ENCODE results near the gene MITF. TPM values are rescaled to one million over a fixed set of nuclear protein-coding genes. Genes with fewer than 3 reads are reported as not detected.

MITF gene
- total and polyA plus RNA-seq, 7 donors: 11.8 to 98.1 (median 49.9) TPM

DNA sequence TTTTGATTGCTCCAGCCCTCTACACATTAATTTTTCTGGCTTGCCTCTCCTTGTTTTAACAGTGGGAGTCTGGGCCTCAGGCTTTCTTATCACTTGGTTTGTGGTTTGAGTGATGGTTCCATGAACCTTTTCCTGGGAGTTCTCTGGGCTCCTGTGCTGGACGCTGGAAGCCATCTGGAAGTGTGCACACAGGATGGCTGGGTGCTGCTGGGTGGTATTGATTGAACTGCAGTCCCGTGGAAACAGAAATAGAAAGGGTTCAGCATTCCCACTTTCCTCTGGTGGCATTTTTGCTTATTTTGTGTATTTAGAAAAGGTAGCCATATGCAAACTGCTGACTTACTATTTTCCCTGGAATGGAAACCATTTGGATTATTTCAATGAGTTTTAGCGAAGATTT, 25.6 kb downstream of the MITF start:
- peak overlapping the region; percentile 12 for H3K4me3 ChIP-seq
- no peak for TF ChIP-seq CTCF (IDR thresholded peaks at IDR 0.05)
- H3K36me3 ChIP-seq (ENCODE audit: insufficient read depth in 1 of 2, low read depth in 1 of 2): no peaks in the 10 kb centered on the region
- ATAC-seq: no peak
- peak overlapping the region; percentile 61 for H3K27ac ChIP-seq
- DNase-seq: no peak
- peaks cover 58% of the 10 kb centered on the region for H3K4me1 ChIP-seq
- intact Hi-C loops (cut with DNase I): no loop called here
- no peaks in the 10 kb centered on the region for H3K9me3 ChIP-seq
- WGBS, 3 donors: 55 to 65% (median 57%) methylated on average over 3 of the region's 3 CpGs
- H3K27me3 ChIP-seq (ENCODE audit: insufficient read depth in 3 of 3, low read length in 2 of 3): no peaks in the 10 kb centered on the region

GRCh38 chr3:69766638-69767037, 27.4 kb downstream of the MITF start:
- no peak for DNase-seq
- no peak for TF ChIP-seq CTCF (IDR thresholded peaks at IDR 0.05)
- intact Hi-C loops (cut with DNase I): no loop called here
- H3K27ac ChIP-seq: no peak overlapping the region
- no peaks in the 10 kb centered on the region for H3K36me3 ChIP-seq (ENCODE audit: insufficient read depth in 1 of 2, low read depth in 1 of 2)
- 69 to 94% (median 91%) methylated on average over 3 of the region's 3 CpGs for WGBS, 3 donors
- peak in 1 of 4 donors; percentile 15 for ATAC-seq
- H3K4me3 ChIP-seq: no peak overlapping the region
- H3K27me3 ChIP-seq (ENCODE audit: insufficient read depth in 3 of 3, low read length in 2 of 3): no peaks in the 10 kb centered on the region
- no peaks in the 10 kb centered on the region for H3K9me3 ChIP-seq
- peaks cover 66% of the 10 kb centered on the region for H3K4me1 ChIP-seq

DNA sequence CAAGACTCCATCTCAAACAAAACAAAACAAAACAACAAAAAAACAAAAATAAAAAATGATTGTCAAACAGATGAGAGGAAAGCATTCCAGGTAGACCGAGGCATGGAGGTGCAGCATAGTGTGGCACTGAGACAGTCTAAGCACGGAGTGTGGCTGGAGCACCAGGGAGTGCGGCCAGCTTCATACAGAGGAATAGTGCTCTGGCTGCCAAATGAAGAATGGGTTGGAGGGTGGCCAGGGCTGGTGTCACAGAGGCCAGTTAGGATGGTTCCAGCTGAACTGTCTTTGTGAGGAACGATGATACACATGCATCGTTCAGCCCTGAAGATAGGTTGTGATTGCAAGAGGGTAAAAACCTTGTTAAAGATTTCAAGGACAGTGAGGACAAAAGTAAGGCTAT, 28.3 kb downstream of the MITF start:
- Histone ChIP-seq H3K27me3 (ENCODE audit: insufficient read depth in 3 of 3, low read length in 2 of 3) (no peaks in the 10 kb centered on the region), H3K36me3 (ENCODE audit: insufficient read depth in 1 of 2, low read depth in 1 of 2) (no peaks in the 10 kb centered on the region), H3K4me3 (no peak overlapping the region), H3K9me3 (no peaks in the 10 kb centered on the region), H3K4me1 (peaks cover 67% of the 10 kb centered on the region), H3K27ac (no peak overlapping the region)
- intact Hi-C loops (cut with DNase I): no loop called here
- WGBS, 3 donors: 7 to 15% (median 13%) methylated on average over 5 of the region's 5 CpGs
- ATAC-seq (peak; percentile 77 to 90 (median 84)), DNase-seq (peak; percentile 70 to 86)
- no peak for TF ChIP-seq CTCF (IDR thresholded peaks at IDR 0.05)

GRCh38 chr3:69768438-69768837, 29.2 kb downstream of the MITF start:
- Histone ChIP-seq H3K27ac (no peak overlapping the region), H3K27me3 (ENCODE audit: insufficient read depth in 3 of 3, low read length in 2 of 3) (no peaks in the 10 kb centered on the region), H3K9me3 (no peaks in the 10 kb centered on the region), H3K36me3 (ENCODE audit: insufficient read depth in 1 of 2, low read depth in 1 of 2) (no peaks in the 10 kb centered on the region), H3K4me3 (no peak overlapping the region), H3K4me1 (peaks cover 65% of the 10 kb centered on the region)
- no peak for TF ChIP-seq CTCF (IDR thresholded peaks at IDR 0.05)
- no peak for ATAC-seq
- WGBS, 3 donors: 44 to 48% (median 45%) methylated on average over 2 of the region's 2 CpGs
- DNase-seq: no peak
- intact Hi-C loops (cut with DNase I): no loop called here

DNA sequence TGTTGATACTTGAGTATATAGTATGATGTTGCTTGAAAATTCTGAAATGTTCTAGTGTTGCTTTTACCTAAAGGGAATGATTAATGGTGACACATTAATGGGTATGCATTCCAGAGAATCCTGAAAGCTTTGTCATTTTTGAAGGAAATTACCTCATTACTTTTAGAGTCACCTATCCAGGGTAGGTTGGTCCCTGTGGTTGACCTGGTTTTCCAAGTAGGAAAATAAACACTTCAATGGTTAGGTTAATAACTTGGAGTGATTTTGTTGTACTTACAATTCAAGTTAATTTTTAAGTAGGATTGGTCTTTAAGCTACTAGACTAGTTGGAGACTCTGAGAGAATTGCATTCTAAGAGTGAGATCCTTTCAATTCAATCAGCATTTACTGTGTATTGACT, 31.0 kb downstream of the MITF start:
- intact Hi-C loops (cut with DNase I): no loop called here
- no peaks in the 10 kb centered on the region for H3K9me3 ChIP-seq
- H3K27ac ChIP-seq: peak overlapping the region; percentile 43
- no peak for ATAC-seq
- no peak for DNase-seq
- no peaks in the 10 kb centered on the region for H3K36me3 ChIP-seq (ENCODE audit: insufficient read depth in 1 of 2, low read depth in 1 of 2)
- H3K27me3 ChIP-seq (ENCODE audit: insufficient read depth in 3 of 3, low read length in 2 of 3): no peaks in the 10 kb centered on the region
- H3K4me3 ChIP-seq: no peak overlapping the region
- peaks cover 62% of the 10 kb centered on the region for H3K4me1 ChIP-seq
- no peak for TF ChIP-seq CTCF (IDR thresholded peaks at IDR 0.05)

All from psoas muscle (tissue), 8 donors.